Activated CD4-positive, alpha-beta memory T cell treated with anti-CD3 and anti-CD28 coated beads for 36 hours (primary cell): Measurements from ENCODE around the gene LBP. TPM values are rescaled to one million over a fixed set of nuclear protein-coding genes. Genes with fewer than 3 reads are reported as not detected.
"Not testable (repeated sequence)": the region's sequence is repeated elsewhere in the genome, so short reads cannot be mapped to it uniquely, and the experiment has no call there.

Source experiments
- CTCF ChIA-PET: fragments of 350-600 bp; sonication (Branson Sonifier 250); formaldehyde crosslinking; loops from one replicate; lab custom pipeline; 2021; ENCODE audit warnings: antibody characterized with exemption, inconsistent platforms; lab: Charles Lee
- POLR2A ChIA-PET: fragments of 350-600 bp; sonication (Branson Sonifier 250); formaldehyde crosslinking; loops from one replicate; lab custom pipeline; 2021; ENCODE audit warnings: antibody characterized with exemption; lab: Charles Lee
- DNase-seq: peaks from one replicate; pipeline ENCODE4 v3.0.0-alpha.2; 2020
- H3K27ac Mint-ChIP-seq: one replicate; pipeline ENCODE4 v1.8.0; 2021; ENCODE audit warnings: mixed read lengths
- H3K27me3 Mint-ChIP-seq: one replicate; pipeline ENCODE4 v1.8.0; 2021; ENCODE audit warnings: mixed read lengths
- H3K36me3 Mint-ChIP-seq: one replicate; pipeline ENCODE4 v1.8.0; 2021; ENCODE audit warnings: mixed read lengths
- H3K4me1 Mint-ChIP-seq: one replicate; pipeline ENCODE4 v1.8.0; 2021; ENCODE audit warnings: low read depth, mixed read lengths
- H3K4me3 Mint-ChIP-seq: one replicate; pipeline ENCODE4 v1.8.0; 2021; ENCODE audit warnings: mild to moderate bottlenecking, mixed read lengths
- H3K9me3 Mint-ChIP-seq: one replicate; pipeline ENCODE4 v1.8.0; 2021; ENCODE audit warnings: mixed read lengths
- intact Hi-C: fragments of 100-400 bp; cut with micrococcal nuclease; formaldehyde crosslinking; loops from one replicate; pipeline ENCODE4 v1.15.1; 2023
- total RNA-seq, 2 experiments: library from RNA; stranded (reverse); gene quantifications; one replicate each; pipeline ENCODE4 v1.2.3, GENCODE V29; 2021

The LBP gene
- total RNA-seq, 2 experiments from 2014 or later = not detected

DNA sequence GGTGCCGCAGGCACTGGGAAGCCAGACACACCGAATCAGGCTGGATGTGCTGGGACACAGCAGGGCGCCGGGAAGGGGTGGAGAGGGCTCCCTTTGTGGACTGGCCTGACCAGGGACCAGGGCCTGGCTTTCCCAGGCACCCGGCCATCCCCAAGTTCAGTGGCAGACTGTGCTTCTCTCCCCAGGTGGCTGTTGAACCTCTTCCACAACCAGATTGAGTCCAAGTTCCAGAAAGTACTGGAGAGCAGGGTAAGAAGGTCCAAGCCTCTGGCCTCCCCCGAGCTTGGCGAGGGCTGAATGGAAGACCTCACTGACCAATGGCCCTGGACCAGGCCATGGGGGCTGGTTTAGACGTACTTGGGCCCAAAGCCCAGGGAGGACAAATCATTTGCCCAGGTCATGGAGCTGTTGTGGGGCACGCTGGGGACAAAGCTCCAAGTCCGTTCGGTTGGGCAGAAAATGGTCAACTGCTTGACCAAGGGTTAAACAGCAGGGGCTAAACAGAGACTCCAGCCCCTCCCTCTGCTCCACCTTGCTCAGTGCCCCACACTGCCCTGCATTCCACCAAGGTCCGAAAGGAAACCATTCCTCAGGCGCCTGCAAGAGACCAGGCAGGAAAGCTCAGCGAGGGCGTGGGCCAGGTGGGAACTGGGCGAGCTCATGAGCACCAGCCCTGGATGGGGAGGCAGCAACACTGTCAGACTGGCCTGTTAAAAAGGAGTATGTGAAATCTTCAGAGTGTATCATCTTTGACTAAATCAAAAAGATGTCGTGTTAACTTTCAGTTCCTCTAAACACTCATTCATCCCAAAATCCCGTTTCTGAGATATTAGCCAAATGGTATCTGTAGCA lies 9.1 kb downstream of the LBP start:
- no peaks in the 10 kb centered on the region for H3K4me1 Mint-ChIP-seq
- H3K9me3 Mint-ChIP-seq = no peaks in the 10 kb centered on the region
- intact Hi-C loops = no loop called here
- H3K4me3 Mint-ChIP-seq = no peak overlapping the region
- H3K27ac Mint-ChIP-seq = no peak overlapping the region
- POLR2A ChIA-PET = no interaction called here
- H3K27me3 Mint-ChIP-seq = no peaks in the 10 kb centered on the region
- CTCF ChIA-PET = interaction anchor here (1.5 to 1.6 kb wide), 2 partner anchors 19 to 791 kb away, joined by 4 to 6 read pairs; no protein-coding TSS in a partner anchor
- H3K36me3 Mint-ChIP-seq = no peaks in the 10 kb centered on the region
- no peak for DNase-seq

DNA sequence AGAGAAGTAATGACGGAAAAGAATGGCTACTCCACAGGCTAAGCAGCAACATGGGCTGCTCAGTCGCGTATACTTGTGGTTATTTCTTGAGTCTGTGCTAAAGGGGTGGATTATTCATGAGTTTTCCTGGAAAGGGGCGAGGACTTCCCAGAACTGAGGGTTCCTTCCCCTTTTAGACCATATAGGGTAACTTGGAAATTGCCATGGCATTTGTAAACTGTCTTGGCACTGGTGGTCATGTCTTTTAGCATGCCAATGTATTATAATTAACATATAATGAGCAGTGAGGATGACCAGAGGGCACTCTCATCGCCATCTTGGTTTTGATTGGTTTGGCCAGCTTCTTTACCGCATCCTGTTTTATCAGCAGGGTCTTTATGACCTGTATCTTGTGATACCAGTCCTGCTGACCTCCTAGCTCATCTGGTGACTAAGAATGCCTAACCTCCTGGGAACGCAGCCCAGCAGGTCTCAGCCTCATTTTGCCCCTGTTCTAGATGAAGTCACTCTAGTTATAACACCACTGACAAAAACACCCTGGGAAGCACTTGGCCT lies 11.4 kb downstream of the LBP start:
- no peaks in the 10 kb centered on the region for H3K36me3 Mint-ChIP-seq
- H3K4me3 Mint-ChIP-seq = no peak overlapping the region
- no peak for DNase-seq
- ChIA-PET POLR2A (no interaction called here), CTCF (interaction anchor here (1.0 to 1.4 kb wide), 5 partner anchors 16 to 284 kb away, joined by 3 to 8 read pairs (median 4); no protein-coding TSS in a partner anchor)
- H3K27ac Mint-ChIP-seq = no peak overlapping the region
- intact Hi-C loops = no loop called here
- no peaks in the 10 kb centered on the region for H3K27me3 Mint-ChIP-seq
- H3K4me1 Mint-ChIP-seq = no peaks in the 10 kb centered on the region
- H3K9me3 Mint-ChIP-seq = no peaks in the 10 kb centered on the region

GRCh38 chr20:38358556-38358955 lies 12.3 kb downstream of the LBP start:
- intact Hi-C loops = no loop called here
- CTCF ChIA-PET = interaction anchor here (1.4 kb wide), 1 partner anchor 18 kb away, joined by 3 read pairs; no protein-coding TSS in a partner anchor
- Mint-ChIP-seq H3K4me1 (no peaks in the 10 kb centered on the region), H3K27ac (no peak overlapping the region), H3K4me3 (no peak overlapping the region), H3K9me3 (no peaks in the 10 kb centered on the region), H3K27me3 (no peaks in the 10 kb centered on the region), H3K36me3 (no peaks in the 10 kb centered on the region)
- POLR2A ChIA-PET = no interaction called here
- DNase-seq = no peak

GRCh38 chr20:38363004-38363747 lies 16.9 kb downstream of the LBP start:
- Mint-ChIP-seq H3K4me1 (no peaks in the 10 kb centered on the region), H3K9me3 (no peaks in the 10 kb centered on the region), H3K4me3 (no peak overlapping the region), H3K27me3 (no peaks in the 10 kb centered on the region), H3K27ac (no peak overlapping the region), H3K36me3 (no peaks in the 10 kb centered on the region)
- CTCF ChIA-PET = no interaction called here
- POLR2A ChIA-PET = no interaction called here
- DNase-seq = no peak
- intact Hi-C loops = no loop called here

DNA sequence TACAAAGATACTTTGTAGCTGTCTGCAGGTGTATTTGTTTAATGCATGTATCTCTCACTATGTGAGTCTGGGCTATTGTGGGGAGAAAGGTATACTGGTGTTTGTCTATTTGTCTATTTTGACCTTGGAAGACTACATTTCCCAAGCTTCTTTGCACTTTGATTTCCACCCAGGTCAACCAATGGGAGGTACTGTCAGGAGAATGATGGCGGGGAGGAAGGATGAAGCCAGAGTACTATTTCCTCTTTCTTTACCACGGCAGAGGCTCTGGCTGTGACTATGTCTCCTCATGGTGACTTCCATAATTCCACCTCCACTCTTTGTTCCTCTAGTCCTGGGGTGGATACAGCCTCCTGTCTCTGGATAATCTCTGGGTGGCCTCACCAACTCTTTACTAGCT lies 23.1 kb downstream of the LBP start:
- Mint-ChIP-seq H3K9me3 (no peaks in the 10 kb centered on the region), H3K27me3 (peaks cover 2% of the 10 kb centered on the region), H3K36me3 (no peaks in the 10 kb centered on the region), H3K4me1 (no peaks in the 10 kb centered on the region), H3K4me3 (no peak overlapping the region), H3K27ac (no peak overlapping the region)
- POLR2A ChIA-PET = no interaction called here
- intact Hi-C loops = no loop called here
- CTCF ChIA-PET = no interaction called here
- DNase-seq = no peak

GRCh38 chr20:38372806-38373205 lies 26.5 kb downstream of the LBP start:
- CTCF ChIA-PET = interaction anchor here (2.3 kb wide), 1 partner anchor 16 kb away, joined by 6 read pairs; no protein-coding TSS in a partner anchor
- H3K9me3 Mint-ChIP-seq = no peaks in the 10 kb centered on the region
- H3K27me3 Mint-ChIP-seq = peaks cover 5% of the 10 kb centered on the region
- no peak overlapping the region for H3K4me3 Mint-ChIP-seq
- H3K4me1 Mint-ChIP-seq = no peaks in the 10 kb centered on the region
- intact Hi-C loops = no loop called here
- POLR2A ChIA-PET = no interaction called here
- no peak overlapping the region for H3K27ac Mint-ChIP-seq
- no peak for DNase-seq
- no peaks in the 10 kb centered on the region for H3K36me3 Mint-ChIP-seq

DNA sequence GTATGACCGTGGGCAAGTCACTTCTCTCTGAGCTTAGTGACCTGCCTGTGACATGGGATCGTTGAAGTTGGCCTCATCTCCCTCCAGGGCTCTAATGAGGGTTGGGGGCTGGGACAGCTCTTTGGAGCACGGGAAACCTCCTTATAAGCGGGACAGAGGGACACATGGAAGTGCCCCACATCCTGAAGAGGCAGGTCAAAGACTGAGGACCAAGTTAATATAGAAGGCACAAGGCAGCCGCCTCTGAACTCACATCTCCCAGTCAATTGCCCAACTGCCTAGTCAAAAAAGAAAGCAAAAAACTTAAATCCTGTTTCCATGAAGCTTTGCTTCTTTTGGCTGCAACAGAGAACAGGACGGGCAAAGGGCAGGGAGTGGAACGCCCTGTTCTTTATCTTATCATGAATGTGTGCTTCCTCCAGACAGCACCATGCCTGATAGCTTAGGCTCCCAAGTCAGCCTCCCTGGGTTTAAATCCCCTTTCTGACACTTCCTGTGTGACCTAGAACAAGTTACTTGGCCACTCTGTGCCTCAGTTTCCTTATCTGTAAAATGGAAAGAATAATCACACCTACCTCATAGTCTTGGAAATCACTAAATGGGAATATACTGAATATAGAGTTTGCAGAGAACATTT lies 27.1 kb downstream of the LBP start:
- no peaks in the 10 kb centered on the region for H3K9me3 Mint-ChIP-seq
- ChIA-PET CTCF (interaction anchor here (2.3 kb wide), 1 partner anchor 17 kb away, joined by 6 read pairs; no protein-coding TSS in a partner anchor), POLR2A (no interaction called here)
- H3K36me3 Mint-ChIP-seq = no peaks in the 10 kb centered on the region
- H3K4me3 Mint-ChIP-seq = no peak overlapping the region
- DNase-seq = no peak
- no peaks in the 10 kb centered on the region for H3K4me1 Mint-ChIP-seq
- intact Hi-C loops = no loop called here
- peaks cover 5% of the 10 kb centered on the region for H3K27me3 Mint-ChIP-seq
- H3K27ac Mint-ChIP-seq = no peak overlapping the region

GRCh38 chr20:38373898-38374297 lies 27.6 kb downstream of the LBP start:
- CTCF ChIA-PET = no interaction called here
- H3K27me3 Mint-ChIP-seq = peaks cover 5% of the 10 kb centered on the region
- no peak overlapping the region for H3K4me3 Mint-ChIP-seq
- no peak overlapping the region for H3K27ac Mint-ChIP-seq
- intact Hi-C loops = no loop called here
- H3K4me1 Mint-ChIP-seq = no peaks in the 10 kb centered on the region
- no peak for DNase-seq
- no peaks in the 10 kb centered on the region for H3K36me3 Mint-ChIP-seq
- POLR2A ChIA-PET = interaction anchor here (0.6 kb wide), 1 partner anchor 360 kb away, joined by 3 read pairs; no protein-coding TSS in a partner anchor
- no peaks in the 10 kb centered on the region for H3K9me3 Mint-ChIP-seq

- no peaks in the 10 kb centered on the region for H3K9me3 Mint-ChIP-seq
- ChIA-PET CTCF (interaction anchor here (1.2 kb wide), 1 partner anchor 19 kb away, joined by 3 read pairs; no protein-coding TSS in a partner anchor), POLR2A (no interaction called here)
- intact Hi-C loops = no loop called here
- no peak overlapping the region for H3K27ac Mint-ChIP-seq
- DNase-seq = no peak
- H3K36me3 Mint-ChIP-seq = no peaks in the 10 kb centered on the region
- H3K4me1 Mint-ChIP-seq = no peaks in the 10 kb centered on the region
- no peak overlapping the region for H3K4me3 Mint-ChIP-seq
- peaks cover 5% of the 10 kb centered on the region for H3K27me3 Mint-ChIP-seq
Observed at GRCh38 chr20:38377039-38377685, 30.9 kb downstream of the LBP start.

GRCh38 chr20:38377838-38378237 lies 31.6 kb downstream of the LBP start:
- H3K9me3 Mint-ChIP-seq, H3K27ac Mint-ChIP-seq, intact Hi-C loops, H3K4me3 Mint-ChIP-seq, H3K27me3 Mint-ChIP-seq, H3K4me1 Mint-ChIP-seq, H3K36me3 Mint-ChIP-seq, CTCF ChIA-PET, POLR2A ChIA-PET, DNase-seq: not testable (repeated sequence)

DNA sequence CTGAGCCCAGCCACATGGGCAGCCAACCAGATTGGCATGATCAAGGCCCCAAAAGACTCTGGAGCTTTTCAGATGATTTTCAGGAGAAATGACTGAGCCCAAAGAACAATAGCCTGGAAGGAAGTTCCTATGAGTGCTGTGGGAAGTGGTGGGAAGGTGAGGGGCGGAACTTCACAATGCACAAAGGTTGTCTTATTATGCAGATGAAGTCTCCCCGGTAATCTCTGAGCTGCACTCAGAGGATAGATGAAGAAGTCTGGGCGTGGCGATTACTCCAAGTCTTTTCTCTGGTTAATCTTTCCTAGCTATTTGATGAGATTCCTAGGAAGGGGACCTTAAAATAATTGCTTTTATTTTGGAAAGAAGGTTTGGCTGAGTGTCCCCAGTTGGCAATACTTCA lies 36.9 kb downstream of the LBP start:
- POLR2A ChIA-PET = no interaction called here
- H3K4me1 Mint-ChIP-seq = no peaks in the 10 kb centered on the region
- H3K27me3 Mint-ChIP-seq = peaks cover 10% of the 10 kb centered on the region
- DNase-seq = no peak
- intact Hi-C loops = no loop called here
- no peak overlapping the region for H3K4me3 Mint-ChIP-seq
- no peaks in the 10 kb centered on the region for H3K9me3 Mint-ChIP-seq
- CTCF ChIA-PET = no interaction called here
- H3K36me3 Mint-ChIP-seq = no peaks in the 10 kb centered on the region
- H3K27ac Mint-ChIP-seq = no peak overlapping the region
